K562 (cell line): Measurements from ENCODE around the gene PTGIS. TPM values are rescaled to one million over a fixed set of nuclear protein-coding genes. Genes with fewer than 3 reads are reported as not detected.
A peak's percentile ranks its signal among the peaks of the same experiment; 100 is the strongest.

Experiments
- ATAC-seq: fragments of 200-7000 bp; cut with Tn5 transposase; 3 replicates; pipeline ENCODE4 v1.9.1; 2020; ENCODE audit warnings: moderate library complexity
- BruUV-seq: library from RNA; stranded (reverse); fragments of 400-500 nt; replicated peaks from 2 replicates; lab custom pipeline; 2021; lab: Mats Ljungman, UMichigan
- CTCF ChIA-PET: fragments of 300-600 bp; formaldehyde crosslinking; extraction: SDS; loops from one replicate; lab custom pipeline; 2021; ENCODE audit warnings: low intra/inter-chr PET ratio; lab: Yijun Ruan, JAX
- POLR2A ChIA-PET: fragments of 300-600, 350-650 bp; sonication (Branson Sonifier 250); formaldehyde crosslinking; extraction: SDS; loops from one replicate; lab custom pipeline; 2021; ENCODE audit warnings: antibody characterized with exemption, inconsistent platforms; lab: Yijun Ruan, JAX
- DNase-seq, 4 experiments: peaks; one replicate each; pipeline versions ENCODE4 v3.0.0 to v3.0.0-alpha.2; 2011 to 2018; ENCODE audit warnings: low spot score in 3 of 4, mixed read lengths in 3 of 4; ENCODE audit errors: extremely low read depth in 1 of 4
- FAIRE-seq: peaks from 2 replicates; lab custom pipeline; 2011; peaks lifted over from hg19 to GRCh38; lab: Jason Lieb, UNC
- H2AFZ ChIP-seq: 2 replicates; pipeline ENCODE4 v1.6.0; 2011; ENCODE audit warnings: low read depth, low read length, control low read depth, inconsistent platforms
- H3K27ac ChIP-seq: fragments of 200-600 bp; 3 replicates; pipeline ENCODE4 v1.8.0; 2011; ENCODE audit warnings: low read depth, mild to moderate bottlenecking, control low read depth, inconsistent platforms, low read length, moderate library complexity, mixed read lengths; ENCODE audit errors: extremely low read depth
- H3K27me3 ChIP-seq, 2 experiments: fragments of 300-600 bp in 1 of 2; 2 replicates in 1 of 2; 3 replicates in 1 of 2; pipeline versions ENCODE4 v1.6.0 to v1.8.0; 2011; ENCODE audit warnings: inconsistent platforms in 2 of 2, low read length in 2 of 2, mild to moderate bottlenecking in 1 of 2, mixed read lengths in 1 of 2, moderate library complexity in 1 of 2; ENCODE audit not compliant: control insufficient read depth in 2 of 2, insufficient read depth in 2 of 2
- H3K36me3 ChIP-seq: fragments of 300-600 bp; 3 replicates; pipeline ENCODE4 v1.8.0; 2011; ENCODE audit warnings: mild to moderate bottlenecking, low read length, inconsistent platforms; ENCODE audit not compliant: control insufficient read depth, insufficient read depth
- H3K4me1 ChIP-seq, 2 experiments: fragments of 200-600 bp in 1 of 2; replicated peaks in 1 of 2; 2 replicates in 1 of 2; 3 replicates in 1 of 2; pipeline versions ENCODE4 v1.5.1 to v1.8.0; 2011; ENCODE audit warnings: inconsistent platforms in 2 of 2, low read length in 2 of 2, mild to moderate bottlenecking in 1 of 2, mixed read lengths in 1 of 2, moderate library complexity in 1 of 2; ENCODE audit not compliant: control insufficient read depth in 2 of 2, insufficient read depth in 2 of 2
- H3K4me2 ChIP-seq: 2 replicates; pipeline ENCODE4 v1.6.1; 2011; ENCODE audit warnings: low read length, control low read depth, inconsistent platforms, mixed read lengths; ENCODE audit not compliant: insufficient read depth
- H3K4me3 ChIP-seq: fragments of 200-600 bp; sonication (generic), shearing (Covaris generic); 2 replicates; pipeline ENCODE4 v1.5.1; 2016; ENCODE audit warnings: control low read depth, inconsistent platforms
- H3K79me2 ChIP-seq: fragments of 200-600 bp; 3 replicates; pipeline ENCODE4 v1.8.0; 2011; ENCODE audit warnings: low read length, inconsistent platforms; ENCODE audit not compliant: control insufficient read depth, insufficient read depth
- H3K9ac ChIP-seq, 2 experiments: 2 replicates each; pipeline versions ENCODE4 v1.6.0 to v1.6.1; 2011; ENCODE audit warnings: low read depth in 2 of 2, low read length in 2 of 2, control low read depth in 1 of 2, inconsistent platforms in 1 of 2, mild to moderate bottlenecking in 1 of 2, mixed read lengths in 1 of 2; ENCODE audit not compliant: insufficient read depth in 1 of 2
- H3K9me1 ChIP-seq: one replicate; pipeline ENCODE4 v1.6.0; 2011; ENCODE audit warnings: inconsistent platforms, mild to moderate bottlenecking, low read length, moderate library complexity; ENCODE audit not compliant: control insufficient read depth, insufficient read depth
- H3K9me3 ChIP-seq: replicated peaks from 2 replicates; pipeline ENCODE4 v1.5.1; 2011; ENCODE audit warnings: low read depth, low read length, inconsistent platforms; ENCODE audit not compliant: control insufficient read depth, insufficient read depth
- H4K20me1 ChIP-seq: replicated peaks from 2 replicates; pipeline ENCODE4 v1.6.1; 2011; ENCODE audit warnings: low read length, inconsistent platforms, mixed read lengths; ENCODE audit not compliant: control insufficient read depth, insufficient read depth
- RBM25 ChIP-seq: fragments of 200-400 bp; formaldehyde crosslinking; IDR thresholded peaks from 2 replicates; pipeline ENCODE4 v1.6.1; 2018; ENCODE audit warnings: low read length, low read depth, moderate library complexity; ENCODE audit not compliant: severe bottlenecking
- SNAPC5 ChIP-seq: fragments of 250-450 bp; sonication (Bioruptor Pico); IDR thresholded peaks from 2 replicates; pipeline ENCODE4 v1.8.0; 2021; ENCODE audit warnings: moderate library complexity, mild to moderate bottlenecking, inconsistent platforms
- ZFP36 ChIP-seq: fragments of 150-350 bp; IDR thresholded peaks from 2 replicates; pipeline ENCODE4 v1.6.1; 2018; ENCODE audit warnings: low read length, low read depth; ENCODE audit not compliant: partially characterized antibody
- WGBS: fragments of 100-300 bp; shearing (Covaris generic); methylation state at CpG from one replicate; pipeline ENCODE4 v1.1.6; 2016; ENCODE audit warnings: low coverage, mixed read lengths; ENCODE audit not compliant: insufficient coverage; ENCODE audit errors: missing lambda C conversion rate; 5-methylcytosine and 5-hydroxymethylcytosine counted together
- in situ Hi-C: fragments of 300-500 bp; cut with MboI; formaldehyde crosslinking; loops from 4 replicates; pipeline ENCODE4 v1.15.0; 2018; ENCODE audit warnings: inconsistent platforms, mixed read lengths
- intact Hi-C: fragments of 100-400 bp; cut with micrococcal nuclease; formaldehyde crosslinking; loops from 2 replicates; pipeline ENCODE4 v1.14.2; 2022
- polyA plus RNA-seq, 8 experiments: library from polyadenylated mRNA; depleted of rRNA in 4 of 8; stranded (reverse) in 5 of 8; unstranded in 3 of 8; fragments of >200 nt; fragmentation: Nextera tagmentation in 2 of 8; fragmentation: Illumina TruSeq in 1 of 8; extraction: Ambion mirVana in 2 of 8; extraction: Trizol in 1 of 8; gene quantifications; 2 replicates each; pipeline versions ENCODE4 v1.2.1 to v1.2.3, GENCODE V29; 2011 to 2014; ENCODE audit warnings: inconsistent platforms in 1 of 8, missing spikeins in 1 of 8
- total RNA-seq, 7 experiments: library from RNA; depleted of rRNA in 6 of 7; stranded (reverse); fragments of >200 nt in 6 of 7; fragmentation: Illumina TruSeq in 2 of 7; extraction: Trizol in 2 of 7; gene quantifications; 2 replicates each; pipeline versions ENCODE4 v1.2.1 to v1.2.3, GENCODE V29; 2011 to 2021; ENCODE audit warnings: low replicate concordance in 1 of 7

Gene PTGIS
- total and polyA plus RNA-seq, 9 of the 15 experiments (the other 6 are each of a cell fraction or from before 2014, with no cell fraction given), result not detected

GRCh38 chr20:49591217-49591865 lies 23.4 kb upstream of the PTGIS start:
- no TSS peak for BruUV-seq
- H3K9ac ChIP-seq, result no peak overlapping the region
- H4K20me1 ChIP-seq, result peaks cover 8% of the 10 kb centered on the region; the same call in 1 of the 2 replicates
- H3K9me3 ChIP-seq, result no peaks in the 10 kb centered on the region
- H3K79me2 ChIP-seq, result no peaks in the 10 kb centered on the region
- 5% methylated on average over 4 of the region's 4 CpGs for WGBS
- H3K4me2 ChIP-seq, result no peak overlapping the region
- TF ChIP-seq RBM25 (peak; percentile 75), SNAPC5 (CRISPR knock-in tag) (no peak), ZFP36 (peak; percentile 20)
- TF ChIP-seq, all 486 proteins: peak for 2
- no peak for DNase-seq
- Histone ChIP-seq H3K36me3 (no peaks in the 10 kb centered on the region), H2AFZ (no peak overlapping the region), H3K27me3 (peaks cover 46 to 67% of the 10 kb centered on the region in 2 experiments), H3K4me1 (0 out of 5 replicates have a peak, but pooled peaks cover 0 to 3% of the 10 kb centered on the region in 2 experiments), H3K27ac (no peak overlapping the region), H3K4me3 (no peak overlapping the region), H3K9me1 (no peaks in the 10 kb centered on the region)
- FAIRE-seq, result no peak
- in situ Hi-C loops, result no loop called here
- POLR2A ChIA-PET, result interaction anchor here (0.6 to 0.7 kb wide), 2 partner anchors 296 to 324 kb away, joined by 3 to 4 read pairs; no protein-coding TSS in a partner anchor
- ATAC-seq, result no peak
- intact Hi-C loops, result no loop called here
- CTCF ChIA-PET, result interaction anchor here (0.6 kb wide), 1 partner anchor 9 kb away, joined by 3 read pairs; no protein-coding TSS in a partner anchor
